DOHH2 (cell line): ENCODE data around the gene LUC7L2.
"Not testable (repeated sequence)": the region's sequence is repeated elsewhere in the genome, so short reads cannot be mapped to it uniquely, and the experiment has no call there.

Source experiments
- H3F3A ChIP-seq: fragments of 200-600 bp; sonication (generic), shearing (Covaris generic); 2 replicates; pipeline ENCODE4 v1.6.0; 2016; ENCODE audit warnings: antibody characterized with exemption, mild to moderate bottlenecking; ENCODE audit not compliant: control insufficient read depth, insufficient read depth
- H3K27ac ChIP-seq: fragments of 200-600 bp; sonication (generic); 2 replicates; pipeline ENCODE4 v1.5.1; 2014; ENCODE audit warnings: low read depth, mild to moderate bottlenecking, low read length, moderate library complexity
- H3K27me3 ChIP-seq: fragments of 200-600 bp; sonication (generic); 2 replicates; pipeline ENCODE4 v1.6.1; 2014; ENCODE audit warnings: mild to moderate bottlenecking, low read length, mixed read lengths; ENCODE audit not compliant: control insufficient read depth
- H3K36me3 ChIP-seq: fragments of 200-600 bp; sonication (generic); 2 replicates; pipeline ENCODE4 v1.6.1; 2014; ENCODE audit warnings: mild to moderate bottlenecking, low read length, moderate library complexity, mixed read lengths; ENCODE audit not compliant: control insufficient read depth
- H3K4me1 ChIP-seq: fragments of 200-600 bp; sonication (generic); 2 replicates; pipeline ENCODE4 v1.6.1; 2014; ENCODE audit warnings: mild to moderate bottlenecking, low read length, mixed read lengths; ENCODE audit not compliant: control insufficient read depth
- H3K4me2 ChIP-seq: fragments of 200-600 bp; sonication (generic); 2 replicates; pipeline ENCODE4 v1.6.0; 2014; ENCODE audit warnings: mild to moderate bottlenecking, low read length, moderate library complexity
- H3K4me3 ChIP-seq: fragments of 200-600 bp; sonication (generic); 2 replicates; pipeline ENCODE4 v1.5.1; 2014; ENCODE audit warnings: mild to moderate bottlenecking, low read length, mixed read lengths
- H3K79me2 ChIP-seq: fragments of 200-600 bp; sonication (generic); 2 replicates; pipeline ENCODE4 v1.6.1; 2014; ENCODE audit warnings: mild to moderate bottlenecking, low read length, mixed read lengths; ENCODE audit not compliant: control insufficient read depth
- H3K9me2 ChIP-seq: fragments of 200-600 bp; sonication (generic); replicated peaks from 2 replicates; pipeline ENCODE4 v1.6.1; 2014; ENCODE audit warnings: mild to moderate bottlenecking, low read length, mixed read lengths; ENCODE audit not compliant: control insufficient read depth
- H3K9me3 ChIP-seq: fragments of 200-600 bp; sonication (generic); 2 replicates; pipeline ENCODE4 v1.6.1; 2014; ENCODE audit warnings: antibody characterized with exemption, low read length, mixed read lengths; ENCODE audit not compliant: control insufficient read depth, insufficient read depth
- H4K20me1 ChIP-seq: fragments of 200-600 bp; sonication (generic); 2 replicates; pipeline ENCODE4 v1.6.0; 2014; ENCODE audit warnings: low read depth, mild to moderate bottlenecking, antibody characterized with exemption, low read length, moderate library complexity; ENCODE audit not compliant: control insufficient read depth, insufficient read depth
- CTCF ChIP-seq: fragments of 200-600 bp; sonication (generic); IDR thresholded peaks from one replicate; pipeline ENCODE4 v1.5.1; 2014; ENCODE audit warnings: antibody characterized with exemption, mild to moderate bottlenecking, low read depth, low read length; ENCODE audit not compliant: poor library complexity, severe bottlenecking
- EZH2phosphoT487 ChIP-seq: fragments of 200-600 bp; sonication (generic); IDR thresholded peaks from 2 replicates; pipeline ENCODE4 v1.6.1; 2017; ENCODE audit warnings: borderline replicate concordance, mild to moderate bottlenecking, antibody characterized with exemption, low read length, moderate library complexity, mixed read lengths

LUC7L2 gene

GRCh38 chr7:139426258-139427028 lies 66.7 kb downstream of the LUC7L2 start:
- Histone ChIP-seq H3K4me1 (no peaks in the 10 kb centered on the region), H3K27ac (no peak overlapping the region), H3K4me2 (no peak overlapping the region), H3K9me3 (no peaks in the 10 kb centered on the region), H3F3A (peaks cover 26% of the 10 kb centered on the region), H4K20me1 (peaks cover 13% of the 10 kb centered on the region), H3K79me2 (no peaks in the 10 kb centered on the region), H3K36me3 (peaks cover 29% of the 10 kb centered on the region), H3K4me3 (no peak overlapping the region), H3K9me2 (no peaks in the 10 kb centered on the region), H3K27me3 (no peaks in the 10 kb centered on the region)
- TF ChIP-seq CTCF, result no peak
- TF ChIP-seq EZH2phosphoT487, result no peak

GRCh38 chr7:139427029-139427420 lies 67.3 kb downstream of the LUC7L2 start:
- no peaks in the 10 kb centered on the region for H3K4me1 ChIP-seq
- H3K4me3 ChIP-seq, result no peak overlapping the region
- no peaks in the 10 kb centered on the region for H3K9me3 ChIP-seq
- H3K9me2 ChIP-seq, result no peaks in the 10 kb centered on the region
- peaks cover 11% of the 10 kb centered on the region for H4K20me1 ChIP-seq
- no peaks in the 10 kb centered on the region for H3K27me3 ChIP-seq
- peaks cover 21% of the 10 kb centered on the region for H3F3A ChIP-seq
- no peak overlapping the region for H3K4me2 ChIP-seq
- no peaks in the 10 kb centered on the region for H3K79me2 ChIP-seq
- TF ChIP-seq EZH2phosphoT487 (no peak), CTCF (no peak)
- H3K27ac ChIP-seq, result no peak overlapping the region
- peaks cover 23% of the 10 kb centered on the region for H3K36me3 ChIP-seq

DNA sequence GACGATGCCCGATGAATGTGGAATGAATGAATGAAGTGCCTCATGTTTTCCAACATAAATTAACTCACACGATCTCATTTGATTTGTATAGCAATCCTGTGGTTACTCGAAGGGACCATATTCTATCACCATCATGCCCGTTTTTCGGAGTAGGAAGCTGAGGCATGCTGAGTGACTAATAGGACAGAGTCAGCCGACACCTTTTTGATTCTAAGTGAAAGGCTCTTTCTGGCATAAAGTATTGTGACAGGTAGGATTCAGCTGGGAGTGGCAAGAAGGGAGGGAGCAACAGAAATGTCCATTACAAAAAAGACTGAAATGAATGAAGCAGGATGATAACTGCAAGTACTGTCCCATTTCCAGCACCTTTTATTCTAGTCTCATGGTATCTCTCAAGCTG lies 68.1 kb downstream of the LUC7L2 start:
- H3K27ac ChIP-seq, result no peak overlapping the region
- peaks cover 8% of the 10 kb centered on the region for H4K20me1 ChIP-seq
- no peaks in the 10 kb centered on the region for H3K9me2 ChIP-seq
- no peaks in the 10 kb centered on the region for H3K79me2 ChIP-seq
- no peaks in the 10 kb centered on the region for H3K9me3 ChIP-seq
- no peak overlapping the region for H3K4me3 ChIP-seq
- H3K4me1 ChIP-seq, result no peaks in the 10 kb centered on the region
- H3K36me3 ChIP-seq, result peaks cover 16% of the 10 kb centered on the region
- no peak overlapping the region for H3K4me2 ChIP-seq
- no peaks in the 10 kb centered on the region for H3K27me3 ChIP-seq
- TF ChIP-seq EZH2phosphoT487, result no peak
- no peak for TF ChIP-seq CTCF
- peaks cover 18% of the 10 kb centered on the region for H3F3A ChIP-seq

- H3K27ac ChIP-seq, H3K4me3 ChIP-seq, H3K4me1 ChIP-seq, H3K27me3 ChIP-seq, H3K9me3 ChIP-seq, H3K36me3 ChIP-seq, H4K20me1 ChIP-seq, H3K79me2 ChIP-seq, H3K4me2 ChIP-seq, H3K9me2 ChIP-seq: not testable (repeated sequence)
- H3F3A ChIP-seq, result peaks cover 10% of the 10 kb centered on the region; the same call in 1 of the 2 replicates
Observed at GRCh38 chr7:139429735-139430134, 70.0 kb downstream of the LUC7L2 start.
